CD14-positive monocyte (primary cell): Measurements from ENCODE around the gene CD163. TPM values are rescaled to one million over a fixed set of nuclear protein-coding genes. Genes with fewer than 3 reads are reported as not detected.

ENCODE experiments used
- DNase-seq, 3 donors: peaks; one replicate each; pipeline ENCODE4 v3.0.0-alpha.2; 2011 to 2022
- H2AFZ ChIP-seq: 2 replicates; pipeline ENCODE4 v1.6.0; 2012; ENCODE audit warnings: mild to moderate bottlenecking, low read depth, low read length, inconsistent platforms; ENCODE audit not compliant: insufficient read depth, poor library complexity, severe bottlenecking
- H3K27ac ChIP-seq, 2 donors: 1 replicate in 1 of 2; 2 replicates in 1 of 2; pipeline ENCODE4 v1.5.1; 2012 to 2013; ENCODE audit warnings: low read length in 2 of 2, control low read depth in 1 of 2, inconsistent platforms in 1 of 2, low read depth in 1 of 2, mild to moderate bottlenecking in 1 of 2
- H3K27me3 ChIP-seq, 2 donors: one replicate each; pipeline versions ENCODE4 v1.6.0 to v1.6.1; 2011 to 2013; ENCODE audit warnings: low read length in 2 of 2; ENCODE audit not compliant: control insufficient read depth in 2 of 2, insufficient read depth in 2 of 2
- H3K36me3 ChIP-seq, 2 donors: replicated peaks in 1 of 2; 1 replicate in 1 of 2; 2 replicates in 1 of 2; pipeline versions ENCODE4 v1.5.1 to v1.6.1; 2012 to 2013; ENCODE audit warnings: low read length in 2 of 2, control low read depth in 1 of 2, inconsistent platforms in 1 of 2, mild to moderate bottlenecking in 1 of 2; ENCODE audit not compliant: insufficient read depth in 2 of 2, control insufficient read depth in 1 of 2
- H3K4me1 ChIP-seq, 2 donors: 1 replicate in 1 of 2; 2 replicates in 1 of 2; pipeline versions ENCODE4 v1.5.1 to v1.6.1; 2012 to 2013; ENCODE audit warnings: low read length in 2 of 2, control low read depth in 1 of 2, inconsistent platforms in 1 of 2, mild to moderate bottlenecking in 1 of 2, moderate library complexity in 1 of 2; ENCODE audit not compliant: insufficient read depth in 2 of 2, control insufficient read depth in 1 of 2
- H3K4me2 ChIP-seq: replicated peaks from 2 replicates; pipeline ENCODE3; 2012; ENCODE audit warnings: low read length, moderate library complexity, mild to moderate bottlenecking; ENCODE audit not compliant: poor library complexity, severe bottlenecking; ENCODE audit errors: extremely low read depth
- H3K4me3 ChIP-seq, 3 experiments: fragments of 200-600 bp in 1 of 3; sonication (generic) in 1 of 3; replicated peaks in 1 of 3; 1 replicate in 2 of 3; 2 replicates in 1 of 3; pipeline ENCODE4 v1.5.1; 2011 to 2013; ENCODE audit warnings: low read length in 3 of 3, mild to moderate bottlenecking in 3 of 3, control low read depth in 2 of 3, low read depth in 2 of 3, inconsistent platforms in 1 of 3, moderate library complexity in 1 of 3
- H3K79me2 ChIP-seq: 2 replicates; pipeline ENCODE4 v1.6.0; 2012; ENCODE audit warnings: mild to moderate bottlenecking, control low read depth, inconsistent platforms, low read length, moderate library complexity; ENCODE audit not compliant: insufficient read depth
- H3K9ac ChIP-seq: 2 replicates; pipeline ENCODE4 v1.6.0; 2017; ENCODE audit warnings: low read length, mild to moderate bottlenecking; ENCODE audit not compliant: insufficient read depth, poor library complexity, severe bottlenecking
- H3K9me3 ChIP-seq, 2 donors: replicated peaks in 1 of 2; 1 replicate in 1 of 2; 2 replicates in 1 of 2; pipeline versions ENCODE4 v1.5.1 to v1.6.1; 2012 to 2013; ENCODE audit warnings: low read length in 2 of 2, control low read depth in 1 of 2; ENCODE audit not compliant: control insufficient read depth in 1 of 2, insufficient read depth in 1 of 2
- H4K20me1 ChIP-seq: 2 replicates; pipeline ENCODE4 v1.6.0; 2012; ENCODE audit warnings: mild to moderate bottlenecking, low read length, control low read depth, moderate library complexity; ENCODE audit not compliant: insufficient read depth
- H3K27ac Mint-ChIP-seq, 7 donors: one replicate each; pipeline ENCODE4 v1.8.0; 2020; ENCODE audit warnings: mild to moderate bottlenecking in 7 of 7, mixed read lengths in 7 of 7, moderate library complexity in 6 of 7, inconsistent platforms in 2 of 7
- H3K27me3 Mint-ChIP-seq, 3 donors: one replicate each; pipeline ENCODE4 v1.8.0; 2021 to 2022; ENCODE audit warnings: low read depth in 3 of 3, mild to moderate bottlenecking in 3 of 3, mixed read lengths in 3 of 3, moderate library complexity in 3 of 3, inconsistent platforms in 1 of 3
- H3K36me3 Mint-ChIP-seq, 2 donors: one replicate each; pipeline ENCODE4 v1.8.0; 2020; ENCODE audit warnings: mixed read lengths in 2 of 2, inconsistent platforms in 1 of 2, mild to moderate bottlenecking in 1 of 2
- H3K4me1 Mint-ChIP-seq: one replicate; pipeline ENCODE4 v1.8.0; 2020; ENCODE audit warnings: mild to moderate bottlenecking, mixed read lengths
- H3K4me3 Mint-ChIP-seq, 2 donors: one replicate each; pipeline ENCODE4 v1.8.0; 2020; ENCODE audit warnings: mild to moderate bottlenecking in 2 of 2, mixed read lengths in 2 of 2, moderate library complexity in 1 of 2
- H3K9me3 Mint-ChIP-seq, 7 donors: one replicate each; pipeline ENCODE4 v1.8.0; 2020 to 2022; ENCODE audit warnings: mixed read lengths in 7 of 7, mild to moderate bottlenecking in 6 of 7, moderate library complexity in 6 of 7, inconsistent platforms in 2 of 7
- WGBS: methylation state at CpG from one replicate; pipeline ENCODE4 v1.1.5; 2013; ENCODE audit warnings: missing lambda C conversion rate; ENCODE audit not compliant: insufficient coverage; 5-methylcytosine and 5-hydroxymethylcytosine counted together
- intact Hi-C, 2 donors: fragments of 100-400 bp; cut with micrococcal nuclease; formaldehyde crosslinking; loops; one replicate each; pipeline versions ENCODE4 v1.15.0 to v1.15.1; 2023
- polyA plus RNA-seq, 3 donors: library from polyadenylated mRNA; depleted of rRNA in 1 of 3; unstranded in 2 of 3; stranded (reverse) in 1 of 3; fragments of 300-500 nt in 2 of 3; fragments of >200 nt in 1 of 3; fragmentation: Illumina TruSeq in 2 of 3; gene quantifications; 1 replicate in 2 of 3; 2 replicates in 1 of 3; pipeline ENCODE4 v1.2.3, GENCODE V29; 2012 to 2021
- TF ChIP-seq, protein P1 (sequence below): fragments of 200-600 bp; IDR thresholded peaks from one replicate; pipeline ENCODE4 v1.8.0; 2022; ENCODE audit warnings: antibody characterized with exemption, mild to moderate bottlenecking

The CD163 gene
- polyA plus RNA-seq, 3 donors, result 119 to 130 (median 123) TPM

DNA sequence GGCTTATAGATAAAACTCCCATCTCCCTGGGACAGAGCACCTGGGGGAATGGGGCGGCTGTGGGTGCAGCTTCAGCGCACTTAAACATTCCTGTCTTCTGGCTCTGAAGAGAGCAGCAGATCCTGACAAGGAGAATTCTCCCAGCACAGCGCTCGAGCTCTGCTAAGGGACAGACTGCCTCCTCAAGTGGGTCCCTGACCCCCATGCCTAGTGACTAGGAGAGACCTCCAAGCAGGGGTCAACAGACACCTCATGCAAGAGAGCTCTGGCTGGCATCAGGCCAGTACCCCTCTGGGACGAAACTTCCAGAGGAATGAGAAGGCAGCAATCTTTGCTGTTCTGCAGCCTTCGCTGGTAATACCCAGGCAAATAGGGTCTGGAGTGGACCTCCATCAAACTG, 31.5 kb downstream of the CD163 start:
- H3K4me2 ChIP-seq, result no peak overlapping the region

DNA sequence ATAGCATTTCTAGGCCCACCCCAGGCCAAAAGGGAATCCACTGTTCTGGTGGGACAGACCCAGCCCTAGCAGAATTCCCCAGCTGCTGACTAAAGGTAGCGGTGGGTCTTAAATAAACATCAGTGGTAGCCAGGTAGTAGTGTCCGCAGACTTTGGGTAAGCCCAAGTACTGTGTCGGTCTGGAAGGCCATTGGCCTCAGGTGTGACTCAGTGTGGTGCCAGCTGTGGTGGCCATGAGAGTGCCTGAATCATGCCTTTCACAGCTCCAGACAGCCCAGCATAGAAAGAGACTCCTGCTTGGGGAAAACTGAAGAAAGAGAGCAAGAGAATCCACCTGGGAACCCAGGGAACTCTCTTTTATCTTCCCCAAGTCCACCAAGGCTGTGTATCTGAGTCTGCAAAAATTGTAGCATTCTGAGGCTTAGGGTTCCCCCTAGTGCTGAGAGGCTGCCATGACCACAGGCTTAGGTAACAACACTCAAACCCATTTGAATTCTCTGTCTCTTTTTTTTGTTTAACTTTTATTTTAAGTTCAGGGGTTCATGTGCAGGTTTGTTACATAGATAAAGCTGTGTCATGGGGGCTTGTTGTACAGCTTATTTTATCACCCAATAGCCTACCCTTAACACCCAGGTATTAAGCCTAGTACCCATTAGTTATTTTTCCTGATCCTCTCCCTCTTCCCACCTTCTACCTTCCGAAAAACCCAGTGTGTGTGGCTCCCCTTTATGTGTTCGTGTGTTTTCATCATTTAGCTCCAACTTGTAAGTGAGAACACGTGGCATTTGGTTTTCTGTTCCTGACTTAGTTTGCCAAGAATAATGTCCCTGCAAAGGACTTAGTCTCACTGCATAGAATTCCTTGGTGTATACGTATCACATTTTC, 43.0 kb downstream of the CD163 start:
- Histone ChIP-seq H3K9me3 (no peaks in the 10 kb centered on the region), H3K79me2 (no peaks in the 10 kb centered on the region), H3K27me3 (no peaks in the 10 kb centered on the region), H3K4me3 (no peak overlapping the region), H3K36me3 (no peaks in the 10 kb centered on the region), H3K9ac (no peak overlapping the region), H3K4me2 (no peak overlapping the region), H2AFZ (no peak overlapping the region), H3K27ac (no peak overlapping the region), H4K20me1 (no peaks in the 10 kb centered on the region), H3K4me1 (no peaks in the 10 kb centered on the region)
- Mint-ChIP-seq H3K4me3 (no peak overlapping the region), H3K27me3 (peaks cover 0 to 2% (median 2%) of the 10 kb centered on the region in 3 donors), H3K36me3 (no peaks in the 10 kb centered on the region), H3K27ac (no peak overlapping the region), H3K9me3 (peaks cover 0 to 11% (median 4%) of the 10 kb centered on the region in 7 donors), H3K4me1 (no peaks in the 10 kb centered on the region)
- 73% methylated on average over 6 of the region's 7 CpGs for WGBS
- intact Hi-C loops, result loop anchor here in 1 of 2 donors (2.0 kb wide), 1 partner anchor 242 kb away; no protein-coding TSS in a partner anchor
- peak; percentile 30 to 52 (median 43) for DNase-seq
- TF ChIP-seq, protein P1, sequence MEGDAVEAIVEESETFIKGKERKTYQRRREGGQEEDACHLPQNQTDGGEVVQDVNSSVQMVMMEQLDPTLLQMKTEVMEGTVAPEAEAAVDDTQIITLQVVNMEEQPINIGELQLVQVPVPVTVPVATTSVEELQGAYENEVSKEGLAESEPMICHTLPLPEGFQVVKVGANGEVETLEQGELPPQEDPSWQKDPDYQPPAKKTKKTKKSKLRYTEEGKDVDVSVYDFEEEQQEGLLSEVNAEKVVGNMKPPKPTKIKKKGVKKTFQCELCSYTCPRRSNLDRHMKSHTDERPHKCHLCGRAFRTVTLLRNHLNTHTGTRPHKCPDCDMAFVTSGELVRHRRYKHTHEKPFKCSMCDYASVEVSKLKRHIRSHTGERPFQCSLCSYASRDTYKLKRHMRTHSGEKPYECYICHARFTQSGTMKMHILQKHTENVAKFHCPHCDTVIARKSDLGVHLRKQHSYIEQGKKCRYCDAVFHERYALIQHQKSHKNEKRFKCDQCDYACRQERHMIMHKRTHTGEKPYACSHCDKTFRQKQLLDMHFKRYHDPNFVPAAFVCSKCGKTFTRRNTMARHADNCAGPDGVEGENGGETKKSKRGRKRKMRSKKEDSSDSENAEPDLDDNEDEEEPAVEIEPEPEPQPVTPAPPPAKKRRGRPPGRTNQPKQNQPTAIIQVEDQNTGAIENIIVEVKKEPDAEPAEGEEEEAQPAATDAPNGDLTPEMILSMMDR, result peak; percentile 89

More for the DNA sequence above, 31.5 kb downstream of the CD163 start:
- no peaks in the 10 kb centered on the region for H4K20me1 ChIP-seq
- Mint-ChIP-seq H3K4me3 (no peak overlapping the region), H3K27ac (no peak overlapping the region), H3K4me1 (peaks cover 4% of the 10 kb centered on the region), H3K27me3 (peaks cover 0 to 2% (median 0%) of the 10 kb centered on the region in 3 donors), H3K36me3 (peaks cover 62 to 78% of the 10 kb centered on the region in 2 donors), H3K9me3 (peaks cover 11 to 25% (median 24%) of the 10 kb centered on the region in 7 donors)
- H3K9ac ChIP-seq, result no peak overlapping the region
- no peak for DNase-seq
- TF ChIP-seq, protein P1, result no peak
- WGBS, result 100% methylated on average over 6 of the region's 6 CpGs
- H3K4me3 ChIP-seq, result no peak overlapping the region
- no peak overlapping the region for H2AFZ ChIP-seq
- peaks cover 16 to 55% of the 10 kb centered on the region in 2 donors for H3K36me3 ChIP-seq
- H3K27ac ChIP-seq, result no peak overlapping the region
- H3K79me2 ChIP-seq, result no peaks in the 10 kb centered on the region
- intact Hi-C loops, result no loop called here
- H3K27me3 ChIP-seq, result no peaks in the 10 kb centered on the region
- H3K9me3 ChIP-seq, result peaks cover 0 to 8% of the 10 kb centered on the region in 2 donors
- H3K4me1 ChIP-seq, result no peaks in the 10 kb centered on the region
